ENCODE data around the gene HDLBP.

GRCh38 chr2:241275910-241276309, 39.6 kb downstream of the HDLBP start:
- TF ChIP-seq CTCF (IDR thresholded peaks at IDR 0.05) (no peak), POLR2A (IDR thresholded peaks at IDR 0.05) (no peak)
